H9 (cell line): ENCODE results near the gene HOXD11. TPM values are rescaled to one million over a fixed set of nuclear protein-coding genes. Genes with fewer than 3 reads are reported as not detected.

Source experiments
- DNase-seq: peaks from one replicate; pipeline ENCODE4 v3.0.0-alpha.2; 2017
- H2AFZ ChIP-seq: one replicate; pipeline ENCODE4 v1.6.1; 2013; ENCODE audit warnings: mild to moderate bottlenecking, low read length, control low read depth, moderate library complexity
- H2AK5ac ChIP-seq: 2 replicates; pipeline ENCODE4 v1.6.1; 2013; ENCODE audit warnings: low read length, control low read depth, mixed read lengths; ENCODE audit not compliant: insufficient read length
- H2BK120ac ChIP-seq: one replicate; pipeline ENCODE4 v1.6.1; 2013; ENCODE audit warnings: low read depth, mild to moderate bottlenecking, low read length, control low read depth, inconsistent platforms; ENCODE audit not compliant: poor library complexity, severe bottlenecking
- H2BK12ac ChIP-seq: 2 replicates; pipeline ENCODE4 v1.6.1; 2013; ENCODE audit warnings: low read length, control low read depth, mixed read lengths, low read depth; ENCODE audit not compliant: insufficient read length
- H2BK15ac ChIP-seq: 2 replicates; pipeline ENCODE4 v1.6.1; 2013; ENCODE audit warnings: low read depth, low read length, control low read depth
- H2BK20ac ChIP-seq: one replicate; pipeline ENCODE4 v1.6.1; 2013; ENCODE audit warnings: low read depth, mild to moderate bottlenecking, low read length, control low read depth, inconsistent platforms; ENCODE audit not compliant: poor library complexity, severe bottlenecking
- H2BK5ac ChIP-seq: 2 replicates; pipeline ENCODE4 v1.6.1; 2013; ENCODE audit warnings: low read length, control low read depth, mixed read lengths; ENCODE audit not compliant: insufficient read length
- H3K14ac ChIP-seq: 2 replicates; pipeline ENCODE4 v1.6.1; 2013; ENCODE audit warnings: low read length, control low read depth; ENCODE audit not compliant: insufficient read depth
- H3K18ac ChIP-seq: 2 replicates; pipeline ENCODE4 v1.6.1; 2013; ENCODE audit warnings: low read depth, mild to moderate bottlenecking, mixed read lengths, low read length, control low read depth; ENCODE audit not compliant: insufficient read length
- H3K23ac ChIP-seq: 2 replicates; pipeline ENCODE4 v1.6.1; 2013; ENCODE audit warnings: low read length, control low read depth, mixed read lengths, low read depth; ENCODE audit not compliant: insufficient read length
- H3K23me2 ChIP-seq: 2 replicates; pipeline ENCODE4 v1.6.1; 2013; ENCODE audit warnings: low read depth, mild to moderate bottlenecking, mixed read lengths, low read length, control low read depth; ENCODE audit not compliant: insufficient read length, poor library complexity, severe bottlenecking
- H3K27ac ChIP-seq: 2 replicates; pipeline ENCODE4 v1.5.1; 2013; ENCODE audit warnings: low read length, control low read depth, mixed read lengths, low read depth; ENCODE audit not compliant: insufficient read length
- H3K27me3 ChIP-seq: 2 replicates; pipeline ENCODE4 v1.6.1; 2013; ENCODE audit warnings: low read length, control low read depth, inconsistent platforms; ENCODE audit not compliant: insufficient read depth
- H3K4ac ChIP-seq: 2 replicates; pipeline ENCODE4 v1.6.1; 2013; ENCODE audit warnings: low read depth, mild to moderate bottlenecking, control low read depth, inconsistent platforms, low read length, moderate library complexity
- H3K4me1 ChIP-seq: 2 replicates; pipeline ENCODE4 v1.6.1; 2013; ENCODE audit warnings: low read length, control low read depth, inconsistent platforms; ENCODE audit not compliant: insufficient read depth
- H3K4me2 ChIP-seq: 2 replicates; pipeline ENCODE4 v1.6.1; 2013; ENCODE audit warnings: low read length, control low read depth, mixed read lengths; ENCODE audit not compliant: insufficient read length, insufficient read depth
- H3K56ac ChIP-seq: 2 replicates; pipeline ENCODE4 v1.6.1; 2013; ENCODE audit warnings: low read depth, mild to moderate bottlenecking, mixed read lengths, low read length, control low read depth; ENCODE audit not compliant: insufficient read length
- H3K79me1 ChIP-seq: 2 replicates; pipeline ENCODE4 v1.6.1; 2013; ENCODE audit warnings: low read depth, mild to moderate bottlenecking, moderate library complexity, low read length, control low read depth, inconsistent platforms; ENCODE audit not compliant: insufficient read depth, poor library complexity, severe bottlenecking
- H3K79me2 ChIP-seq: 2 replicates; pipeline ENCODE4 v1.6.1; 2013; ENCODE audit warnings: low read length, control low read depth, inconsistent platforms; ENCODE audit not compliant: insufficient read depth
- H3K9ac ChIP-seq: 2 replicates; pipeline ENCODE4 v1.6.1; 2013; ENCODE audit warnings: low read length, control low read depth, mixed read lengths; ENCODE audit not compliant: insufficient read length; ENCODE audit errors: extremely low read depth
- H3K9me3 ChIP-seq: one replicate; pipeline ENCODE4 v1.6.1; 2013; ENCODE audit warnings: low read depth, low read length, inconsistent platforms; ENCODE audit not compliant: control insufficient read depth
- H3T11ph ChIP-seq: one replicate; pipeline ENCODE4 v1.6.1; 2013; ENCODE audit warnings: mild to moderate bottlenecking, low read length, control low read depth, inconsistent platforms
- H4K20me1 ChIP-seq: one replicate; pipeline ENCODE4 v1.6.1; 2013; ENCODE audit not compliant: control insufficient read depth, insufficient read length, insufficient read depth
- H4K5ac ChIP-seq: 2 replicates; pipeline ENCODE4 v1.6.1; 2013; ENCODE audit warnings: low read depth, mild to moderate bottlenecking, mixed read lengths, low read length, control low read depth; ENCODE audit not compliant: insufficient read length
- H4K8ac ChIP-seq: replicated peaks from 2 replicates; pipeline ENCODE4 v1.6.1; 2013; ENCODE audit warnings: low read length, control low read depth, mixed read lengths, low read depth; ENCODE audit not compliant: insufficient read length
- H4K91ac ChIP-seq: 2 replicates; pipeline ENCODE4 v1.6.1; 2013; ENCODE audit warnings: low read depth, mild to moderate bottlenecking, moderate library complexity, mixed read lengths, low read length, control low read depth; ENCODE audit not compliant: insufficient read length
- H3K27ac Mint-ChIP-seq, 3 experiments: 2 replicates in 2 of 3; 3 replicates in 1 of 3; pipeline ENCODE4 v1.8.0; 2020 to 2021; ENCODE audit warnings: mixed read lengths in 3 of 3, mild to moderate bottlenecking in 1 of 3, moderate library complexity in 1 of 3
- H3K27me3 Mint-ChIP-seq: 2 replicates; pipeline ENCODE4 v1.8.0; 2021; ENCODE audit warnings: low read depth, mild to moderate bottlenecking, moderate library complexity, mixed read lengths
- H3K36me3 Mint-ChIP-seq, 3 experiments: 2 replicates in 2 of 3; 3 replicates in 1 of 3; pipeline ENCODE4 v1.8.0; 2020 to 2021; ENCODE audit warnings: low read depth in 3 of 3, mixed read lengths in 3 of 3; ENCODE audit not compliant: insufficient read depth in 1 of 3
- H3K4me1 Mint-ChIP-seq, 2 experiments: 2 replicates each; pipeline ENCODE4 v1.8.0; 2020; ENCODE audit warnings: mixed read lengths in 2 of 2
- H3K4me3 Mint-ChIP-seq, 2 experiments: 2 replicates in 1 of 2; 3 replicates in 1 of 2; pipeline ENCODE4 v1.8.0; 2020 to 2021; ENCODE audit warnings: mild to moderate bottlenecking in 2 of 2, mixed read lengths in 2 of 2, moderate library complexity in 1 of 2
- H3K9me3 Mint-ChIP-seq, 2 experiments: 2 replicates in 1 of 2; 3 replicates in 1 of 2; pipeline ENCODE4 v1.8.0; 2020; ENCODE audit warnings: mild to moderate bottlenecking in 2 of 2, mixed read lengths in 2 of 2, moderate library complexity in 1 of 2
- CTCF ChIP-seq: fragments of 200-600 bp; sonication (generic); conservative IDR thresholded peaks from 3 replicates; pipeline ENCODE4 v1.8.0; 2021; ENCODE audit warnings: antibody characterized with exemption, mild to moderate bottlenecking
- WGBS: extraction: QIAGEN DNeasy Blood & Tissue Kit; methylation state at CpG from one replicate; pipeline ENCODE4 v1.1.7; 2013; ENCODE audit warnings: missing lambda C conversion rate, low lambda C conversion rate, mixed read lengths; ENCODE audit not compliant: insufficient read length; ENCODE audit errors: extremely low coverage; 5-methylcytosine and 5-hydroxymethylcytosine counted together
- total RNA-seq: library from RNA; stranded (reverse); gene quantifications from 2 replicates; pipeline ENCODE4 v1.2.1, GENCODE V29; 2021

HOXD11 gene
- total RNA-seq, 1 experiment from 2014 or later: not detected

GRCh38 chr2:176154576-176155252, 47.6 kb downstream of the HOXD11 start:
- H3T11ph ChIP-seq: no peak overlapping the region
- no peak overlapping the region for H3K4ac ChIP-seq
- H3K27ac Mint-ChIP-seq: no peak overlapping the region
- H2BK120ac ChIP-seq: no peak overlapping the region
- H2BK5ac ChIP-seq: no peak overlapping the region
- H2BK15ac ChIP-seq: no peak overlapping the region
- H3K4me3 Mint-ChIP-seq: no peak overlapping the region
- H3K9me3 Mint-ChIP-seq: peaks cover 5 to 8% of the 10 kb centered on the region in 2 experiments; a peak in 3 of 5 replicates
- no peak overlapping the region for H2BK20ac ChIP-seq
- H3K9me3 ChIP-seq: no peaks in the 10 kb centered on the region
- no peak overlapping the region for H3K9ac ChIP-seq
- no peak overlapping the region for H3K14ac ChIP-seq
- no peaks in the 10 kb centered on the region for H3K23me2 ChIP-seq
- H3K23ac ChIP-seq: no peak overlapping the region
- H3K18ac ChIP-seq: no peak overlapping the region
- peaks cover 100% of the 10 kb centered on the region for H3K27me3 ChIP-seq
- no peak overlapping the region for H3K27ac ChIP-seq
- DNase-seq: no peak
- no peak overlapping the region for H2AFZ ChIP-seq
- H3K79me1 ChIP-seq: no peaks in the 10 kb centered on the region
- TF ChIP-seq CTCF: no peak
- H3K56ac ChIP-seq: no peak overlapping the region
- H4K91ac ChIP-seq: no peak overlapping the region
- no peaks in the 10 kb centered on the region for H4K20me1 ChIP-seq
- no peak overlapping the region for H2BK12ac ChIP-seq
- no peak overlapping the region for H4K8ac ChIP-seq
- H4K5ac ChIP-seq: no peak overlapping the region
- no peak overlapping the region for H3K4me2 ChIP-seq
- H3K4me1 Mint-ChIP-seq: peaks cover 3 to 30% of the 10 kb centered on the region in 2 experiments; a peak in 3 of 4 replicates
- no peaks in the 10 kb centered on the region; a peak in 1 of 7 replicates for H3K36me3 Mint-ChIP-seq
- no peaks in the 10 kb centered on the region for H3K79me2 ChIP-seq
- H2AK5ac ChIP-seq: no peak overlapping the region
- H3K4me1 ChIP-seq: no peaks in the 10 kb centered on the region; the same call in 1 of the 2 replicates
- WGBS: no CpG with 5 or more reads among the region's 11 CpGs
- peaks cover 100% of the 10 kb centered on the region for H3K27me3 Mint-ChIP-seq
